Mesenchymal stem cell (in vitro differentiated cells and primary cell): ENCODE data around the gene TBC1D22A.

ENCODE experiments used
- DNase-seq: peaks from one replicate; pipeline ENCODE4 v3.0.0-alpha.2; 2013
- H2AFZ ChIP-seq: one replicate; pipeline ENCODE4 v1.6.1; 2013; ENCODE audit warnings: low read depth, mild to moderate bottlenecking, control low read depth, inconsistent platforms, low read length, moderate library complexity
- H2AK5ac ChIP-seq: 2 replicates; pipeline ENCODE4 v1.6.1; 2013; ENCODE audit warnings: low read length, moderate library complexity, mild to moderate bottlenecking, inconsistent platforms; ENCODE audit not compliant: severe bottlenecking
- H2BK120ac ChIP-seq: one replicate; pipeline ENCODE4 v1.6.1; 2013; ENCODE audit warnings: low read depth, mild to moderate bottlenecking, inconsistent platforms, low read length, moderate library complexity
- H2BK12ac ChIP-seq, 2 experiments: one replicate each; pipeline ENCODE4 v1.6.1; 2013; ENCODE audit warnings: inconsistent platforms in 2 of 2, low read length in 2 of 2, mild to moderate bottlenecking in 2 of 2, moderate library complexity in 2 of 2, control low read depth in 1 of 2
- H2BK15ac ChIP-seq: one replicate; pipeline ENCODE4 v1.6.1; 2013; ENCODE audit warnings: mild to moderate bottlenecking, low read depth, inconsistent platforms; ENCODE audit not compliant: poor library complexity, severe bottlenecking
- H2BK5ac ChIP-seq: 2 replicates; pipeline ENCODE4 v1.6.1; 2013; ENCODE audit warnings: low read depth, mild to moderate bottlenecking, low read length, control low read depth, inconsistent platforms; ENCODE audit not compliant: poor library complexity, severe bottlenecking
- H3K14ac ChIP-seq, 2 experiments: one replicate each; pipeline ENCODE4 v1.6.1; 2013; ENCODE audit warnings: inconsistent platforms in 2 of 2, low read length in 2 of 2, control low read depth in 1 of 2, mild to moderate bottlenecking in 1 of 2, moderate library complexity in 1 of 2
- H3K18ac ChIP-seq, 2 experiments: one replicate each; pipeline ENCODE4 v1.6.1; 2013; ENCODE audit warnings: inconsistent platforms in 2 of 2, low read length in 2 of 2, control low read depth in 1 of 2, low read depth in 1 of 2, mild to moderate bottlenecking in 1 of 2
- H3K23ac ChIP-seq, 2 experiments: one replicate each; pipeline ENCODE4 v1.6.1; 2013; ENCODE audit warnings: inconsistent platforms in 2 of 2, low read length in 2 of 2, mild to moderate bottlenecking in 2 of 2, moderate library complexity in 2 of 2, control low read depth in 1 of 2
- H3K27ac ChIP-seq: 2 replicates; pipeline ENCODE4 v1.5.1; 2013; ENCODE audit warnings: mild to moderate bottlenecking, moderate library complexity, low read length, control low read depth, inconsistent platforms; ENCODE audit not compliant: poor library complexity, severe bottlenecking
- H3K27me3 ChIP-seq, 2 experiments: 2 replicates each; pipeline versions ENCODE4 v1.6.1 to v1.7.0; 2013; ENCODE audit warnings: low read length in 2 of 2, mild to moderate bottlenecking in 2 of 2, moderate library complexity in 2 of 2, control low read depth in 1 of 2, inconsistent platforms in 1 of 2; ENCODE audit not compliant: control insufficient read depth in 1 of 2, insufficient read depth in 1 of 2
- H3K36me3 ChIP-seq, 2 experiments: 2 replicates each; pipeline versions ENCODE4 v1.6.1 to v1.7.0; 2013; ENCODE audit warnings: low read length in 2 of 2, control low read depth in 1 of 2, inconsistent platforms in 1 of 2, low read depth in 1 of 2, mild to moderate bottlenecking in 1 of 2; ENCODE audit not compliant: insufficient read depth in 2 of 2, control insufficient read depth in 1 of 2
- H3K4ac ChIP-seq, 2 experiments: one replicate each; pipeline ENCODE4 v1.6.1; 2013; ENCODE audit warnings: inconsistent platforms in 2 of 2, low read length in 2 of 2, mild to moderate bottlenecking in 2 of 2, moderate library complexity in 2 of 2, control low read depth in 1 of 2, low read depth in 1 of 2
- H3K4me1 ChIP-seq: 2 replicates; pipeline ENCODE4 v1.6.1; 2013; ENCODE audit warnings: low read depth, low read length, control low read depth; ENCODE audit not compliant: control insufficient read depth, insufficient read depth
- H3K4me2 ChIP-seq: 2 replicates; pipeline ENCODE4 v1.6.1; 2013; ENCODE audit warnings: low read length, mild to moderate bottlenecking, inconsistent platforms; ENCODE audit not compliant: poor library complexity, severe bottlenecking
- H3K4me3 ChIP-seq, 2 experiments: 2 replicates each; pipeline versions ENCODE4 v1.5.1 to v1.7.0; 2013; ENCODE audit warnings: low read length in 2 of 2, mild to moderate bottlenecking in 2 of 2, control low read depth in 1 of 2, low read depth in 1 of 2; ENCODE audit not compliant: insufficient read depth in 1 of 2
- H3K79me1 ChIP-seq: replicated peaks from 2 replicates; pipeline ENCODE4 v1.6.1; 2013; ENCODE audit warnings: mild to moderate bottlenecking, control low read depth, low read length, inconsistent platforms; ENCODE audit not compliant: poor library complexity, severe bottlenecking
- H3K9ac ChIP-seq: 2 replicates; pipeline ENCODE4 v1.7.0; 2013; ENCODE audit warnings: mild to moderate bottlenecking, low read length, moderate library complexity
- H3K9me3 ChIP-seq: 2 replicates; pipeline ENCODE4 v1.7.0; 2013; ENCODE audit warnings: mild to moderate bottlenecking, low read length; ENCODE audit not compliant: control insufficient read depth
- H4K8ac ChIP-seq: one replicate; pipeline ENCODE4 v1.6.1; 2013; ENCODE audit warnings: inconsistent platforms, mild to moderate bottlenecking, low read length, moderate library complexity
- H4K91ac ChIP-seq: one replicate; pipeline ENCODE4 v1.6.1; 2013; ENCODE audit warnings: mild to moderate bottlenecking, low read length, inconsistent platforms
- WGBS: methylation state at CpG from one replicate; pipeline ENCODE4 v1.1.7; 2013; ENCODE audit warnings: mixed read lengths; 5-methylcytosine and 5-hydroxymethylcytosine counted together

Gene TBC1D22A

DNA sequence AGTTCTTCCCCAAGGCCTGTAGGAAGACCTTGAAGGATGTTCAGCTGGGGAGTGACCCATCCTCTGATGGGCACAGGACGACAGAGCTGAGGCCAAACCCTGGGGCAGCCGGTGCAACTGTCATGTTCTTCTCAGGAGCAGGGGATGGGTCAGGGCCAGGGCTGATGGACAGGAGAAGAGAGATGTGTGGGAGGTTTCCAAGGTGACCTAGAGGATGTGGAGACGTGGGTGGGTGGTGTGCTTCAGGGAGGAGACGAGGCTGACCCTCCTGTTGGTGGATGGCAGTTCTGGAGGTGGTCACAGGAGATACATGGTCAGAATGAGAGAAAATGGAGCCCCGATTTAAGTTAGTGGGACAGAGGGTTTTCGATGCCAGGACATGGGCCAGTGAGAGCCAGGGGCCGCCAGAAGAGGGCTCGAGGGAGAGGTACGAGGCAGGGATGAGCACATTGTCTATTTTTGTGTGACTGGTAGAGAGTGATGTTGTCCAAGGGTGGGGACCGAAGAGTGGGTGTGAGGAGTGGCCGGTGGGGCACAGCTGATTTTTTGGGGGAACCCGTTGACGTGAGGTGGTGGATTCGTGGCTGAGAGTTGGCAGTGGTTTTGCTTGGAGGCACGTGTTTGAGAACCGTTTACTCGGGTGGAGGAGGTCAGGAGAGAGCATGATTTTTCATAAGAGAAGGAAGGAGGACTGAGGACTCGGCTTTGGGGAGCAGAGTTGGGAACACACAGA is 14.6 kb downstream of the TBC1D22A start:
- no peak overlapping the region for H2BK15ac ChIP-seq
- 92% methylated on average over 18 of the region's 18 CpGs for WGBS
- no peak overlapping the region for H3K4me2 ChIP-seq
- no peak overlapping the region for H2BK120ac ChIP-seq
- no peak overlapping the region for H3K4ac ChIP-seq
- no peak overlapping the region for H3K14ac ChIP-seq
- no peak overlapping the region for H3K4me3 ChIP-seq
- peaks cover 49% of the 10 kb centered on the region for H3K4me1 ChIP-seq
- no peak overlapping the region for H2AFZ ChIP-seq
- DNase-seq, result no peak
- H2BK5ac ChIP-seq, result no peak overlapping the region
- H4K91ac ChIP-seq, result no peak overlapping the region
- H3K27me3 ChIP-seq, result no peaks in the 10 kb centered on the region
- H3K27ac ChIP-seq, result no peak overlapping the region
- no peak overlapping the region for H3K18ac ChIP-seq
- H3K36me3 ChIP-seq, result peaks cover 5 to 9% of the 10 kb centered on the region in 2 experiments
- no peaks in the 10 kb centered on the region for H3K9me3 ChIP-seq
- H3K79me1 ChIP-seq, result peaks cover 26% of the 10 kb centered on the region
- H3K23ac ChIP-seq, result no peak overlapping the region
- no peak overlapping the region for H2BK12ac ChIP-seq
- H3K9ac ChIP-seq, result peak overlapping the region; percentile 11
- H2AK5ac ChIP-seq, result peak overlapping the region; percentile 85
- H4K8ac ChIP-seq, result no peak overlapping the region

DNA sequence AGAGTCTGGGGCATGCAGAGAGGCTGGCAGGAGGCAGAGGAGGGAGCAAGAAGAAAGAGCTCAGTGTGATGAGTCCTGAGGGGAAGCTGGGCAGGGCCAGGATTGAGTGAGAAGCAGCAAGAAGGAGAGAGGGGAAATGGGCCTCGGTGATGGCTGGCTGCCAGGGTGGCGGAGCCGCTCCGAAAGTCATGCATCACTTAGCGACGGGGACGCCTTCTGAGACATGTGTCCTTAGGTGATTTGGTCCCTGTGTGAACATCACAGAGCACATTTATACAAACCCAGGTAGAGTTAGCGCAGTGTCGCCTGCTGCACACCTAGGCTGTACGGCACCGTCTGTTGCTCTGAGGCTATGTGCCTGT is 15.1 kb downstream of the TBC1D22A start:
- H3K4ac ChIP-seq, result no peak overlapping the region
- H3K14ac ChIP-seq, result no peak overlapping the region
- no peak overlapping the region for H3K4me2 ChIP-seq
- peak overlapping the region; percentile 85 for H2AK5ac ChIP-seq
- no peak overlapping the region for H4K91ac ChIP-seq
- WGBS, result 99% methylated on average over 11 of the region's 11 CpGs
- H3K9me3 ChIP-seq, result no peaks in the 10 kb centered on the region
- H2BK15ac ChIP-seq, result no peak overlapping the region
- no peak overlapping the region for H3K4me3 ChIP-seq
- no peak overlapping the region for H3K18ac ChIP-seq
- H3K27ac ChIP-seq, result no peak overlapping the region
- H3K9ac ChIP-seq, result peak overlapping the region; percentile 11
- H3K36me3 ChIP-seq, result peaks cover 4 to 9% of the 10 kb centered on the region in 2 experiments
- no peak overlapping the region for H2BK120ac ChIP-seq
- DNase-seq, result no peak
- H3K4me1 ChIP-seq, result peaks cover 49% of the 10 kb centered on the region
- H2BK12ac ChIP-seq, result no peak overlapping the region
- H2AFZ ChIP-seq, result no peak overlapping the region
- H3K27me3 ChIP-seq, result no peaks in the 10 kb centered on the region
- H2BK5ac ChIP-seq, result no peak overlapping the region
- H3K79me1 ChIP-seq, result peaks cover 30% of the 10 kb centered on the region
- no peak overlapping the region for H4K8ac ChIP-seq
- H3K23ac ChIP-seq, result no peak overlapping the region

GRCh38 chr22:46779023-46779422 is 16.6 kb downstream of the TBC1D22A start:
- DNase-seq, result no peak
- Histone ChIP-seq H3K14ac (no peak overlapping the region), H3K4me3 (no peak overlapping the region), H2BK5ac (no peak overlapping the region), H4K91ac (no peak overlapping the region), H3K4me1 (peaks cover 38% of the 10 kb centered on the region), H3K4me2 (no peak overlapping the region), H3K27me3 (no peaks in the 10 kb centered on the region), H4K8ac (no peak overlapping the region), H3K36me3 (peaks cover 0 to 9% of the 10 kb centered on the region in 2 experiments), H3K4ac (no peak overlapping the region), H2BK120ac (no peak overlapping the region), H3K18ac (no peak overlapping the region), H2AK5ac (no peak overlapping the region), H3K9ac (no peak overlapping the region), H3K23ac (no peak overlapping the region), H3K9me3 (no peaks in the 10 kb centered on the region), H2BK12ac (no peak overlapping the region), H2BK15ac (no peak overlapping the region), H3K27ac (no peak overlapping the region), H2AFZ (no peak overlapping the region), H3K79me1 (peaks cover 37% of the 10 kb centered on the region)
- 98% methylated on average over 2 of the region's 4 CpGs for WGBS

- no peak overlapping the region for H3K18ac ChIP-seq
- WGBS, result 91% methylated on average over 7 of the region's 9 CpGs
These were observed 17.2 kb downstream of the TBC1D22A start for GRCh38 chr22:46779651-46780050.

More at GRCh38 chr22:46779651-46780050, 17.2 kb downstream of the TBC1D22A start:
- Histone ChIP-seq H2AFZ (no peak overlapping the region), H3K9me3 (no peaks in the 10 kb centered on the region), H3K23ac (no peak overlapping the region), H3K79me1 (peaks cover 39% of the 10 kb centered on the region), H3K4me1 (peaks cover 34% of the 10 kb centered on the region), H3K4me3 (no peak overlapping the region), H3K14ac (no peak overlapping the region), H3K4ac (no peak overlapping the region), H3K4me2 (no peak overlapping the region), H2AK5ac (no peak overlapping the region), H2BK15ac (no peak overlapping the region), H3K27ac (no peak overlapping the region), H2BK12ac (no peak overlapping the region), H2BK120ac (no peak overlapping the region), H3K27me3 (no peaks in the 10 kb centered on the region), H3K36me3 (peaks cover 0 to 9% of the 10 kb centered on the region in 2 experiments), H4K8ac (no peak overlapping the region), H4K91ac (no peak overlapping the region), H2BK5ac (no peak overlapping the region), H3K9ac (no peak overlapping the region)
- DNase-seq, result no peak
